Left ventricle myocardium inferior (tissue), 1 donor: ENCODE measurements around the gene RAP1GAP2. TPM values are rescaled to one million over a fixed set of nuclear protein-coding genes. Genes with fewer than 3 reads are reported as not detected.

Experiments used
- DNase-seq: peaks from one replicate; pipeline ENCODE4 v3.0.0-alpha.2; 2020
- H3K27ac ChIP-seq: fragments of 200-600 bp; replicated peaks from 2 replicates; pipeline ENCODE4 v1.8.0; 2021
- H3K27me3 ChIP-seq: fragments of 200-600 bp; 2 replicates; pipeline ENCODE4 v1.8.0; 2021; ENCODE audit warnings: low read depth
- H3K36me3 ChIP-seq: fragments of 200-600 bp; 2 replicates; pipeline ENCODE4 v1.8.0; 2021
- H3K4me1 ChIP-seq: fragments of 200-600 bp; 2 replicates; pipeline ENCODE4 v1.8.0; 2021
- H3K4me3 ChIP-seq: fragments of 200-600 bp; 2 replicates; pipeline ENCODE4 v1.8.0; 2021; ENCODE audit warnings: mild to moderate bottlenecking, moderate library complexity
- H3K9me3 ChIP-seq: fragments of 200-600 bp; replicated peaks from 2 replicates; pipeline ENCODE4 v1.8.0; 2021
- intact Hi-C: fragments of 100-400 bp; cut with micrococcal nuclease; formaldehyde crosslinking; loops from one replicate; pipeline ENCODE4 v1.11.0; 2022
- total RNA-seq: library from RNA; stranded (reverse); fragmentation: NEBNext Ultra II Directional; extraction: Animal tissue kit (Norgen Biotek cat#: 25700); gene quantifications from one replicate; pipeline ENCODE4 v1.2.1, GENCODE V29; 2021
- TF ChIP-seq, protein P1 (sequence below): fragments of 200-600 bp; IDR thresholded peaks from 2 replicates; pipeline ENCODE4 v1.8.0; 2021; ENCODE audit warnings: antibody characterized with exemption, mild to moderate bottlenecking, borderline replicate concordance
- donor health status: DM: no; HTN: yes; CAD: no; lungs with severe emphysema.

RAP1GAP2 gene
- total RNA-seq, 1 donor from 2014 or later: 63.8 TPM

DNA sequence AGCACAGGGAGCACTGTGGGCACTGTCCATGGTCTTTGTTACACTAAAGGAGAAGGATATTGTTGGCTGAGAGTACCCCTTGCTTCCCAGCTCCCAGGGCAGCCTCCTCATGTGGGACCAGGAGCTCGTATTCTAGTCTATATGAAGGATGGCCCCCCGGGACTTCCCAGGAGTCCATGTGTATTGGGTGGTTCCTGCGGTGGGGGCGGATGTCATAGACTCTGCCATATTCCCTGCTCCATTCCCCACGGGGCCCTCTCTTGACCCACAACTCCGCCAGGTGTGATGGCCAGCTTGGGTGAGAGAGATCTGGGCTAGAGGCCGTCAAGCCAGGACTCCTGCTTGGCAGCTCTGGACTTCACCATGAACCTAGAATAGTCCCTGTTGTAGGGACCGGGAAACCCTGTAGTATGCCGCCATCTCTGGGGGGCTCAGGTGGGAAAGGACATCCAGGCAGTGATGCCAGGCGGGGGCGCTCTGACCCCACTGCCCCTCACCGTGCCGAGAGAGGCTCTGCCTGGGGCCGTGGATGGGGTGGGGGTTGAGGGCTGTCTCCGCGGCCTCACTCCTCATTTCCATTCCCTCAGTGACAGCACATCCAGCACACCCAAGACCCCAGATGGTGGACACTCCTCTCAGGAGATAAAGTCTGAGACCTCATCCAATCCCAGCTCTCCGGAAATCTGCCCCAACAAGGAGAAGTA, 229.3 kb downstream of the RAP1GAP2 start:
- intact Hi-C loops: no loop called here
- no peak overlapping the region for H3K4me3 ChIP-seq
- H3K27me3 ChIP-seq: no peaks in the 10 kb centered on the region
- TF ChIP-seq, protein P1, sequence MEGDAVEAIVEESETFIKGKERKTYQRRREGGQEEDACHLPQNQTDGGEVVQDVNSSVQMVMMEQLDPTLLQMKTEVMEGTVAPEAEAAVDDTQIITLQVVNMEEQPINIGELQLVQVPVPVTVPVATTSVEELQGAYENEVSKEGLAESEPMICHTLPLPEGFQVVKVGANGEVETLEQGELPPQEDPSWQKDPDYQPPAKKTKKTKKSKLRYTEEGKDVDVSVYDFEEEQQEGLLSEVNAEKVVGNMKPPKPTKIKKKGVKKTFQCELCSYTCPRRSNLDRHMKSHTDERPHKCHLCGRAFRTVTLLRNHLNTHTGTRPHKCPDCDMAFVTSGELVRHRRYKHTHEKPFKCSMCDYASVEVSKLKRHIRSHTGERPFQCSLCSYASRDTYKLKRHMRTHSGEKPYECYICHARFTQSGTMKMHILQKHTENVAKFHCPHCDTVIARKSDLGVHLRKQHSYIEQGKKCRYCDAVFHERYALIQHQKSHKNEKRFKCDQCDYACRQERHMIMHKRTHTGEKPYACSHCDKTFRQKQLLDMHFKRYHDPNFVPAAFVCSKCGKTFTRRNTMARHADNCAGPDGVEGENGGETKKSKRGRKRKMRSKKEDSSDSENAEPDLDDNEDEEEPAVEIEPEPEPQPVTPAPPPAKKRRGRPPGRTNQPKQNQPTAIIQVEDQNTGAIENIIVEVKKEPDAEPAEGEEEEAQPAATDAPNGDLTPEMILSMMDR: no peak
- peaks cover 20% of the 10 kb centered on the region for H3K9me3 ChIP-seq
- H3K27ac ChIP-seq: no peak overlapping the region
- H3K36me3 ChIP-seq: peaks cover 18% of the 10 kb centered on the region
- DNase-seq: no peak
- H3K4me1 ChIP-seq: peaks cover 46% of the 10 kb centered on the region

- Histone ChIP-seq H3K27ac (peak overlapping the region; percentile 30), H3K27me3 (no peaks in the 10 kb centered on the region), H3K36me3 (peaks cover 12% of the 10 kb centered on the region), H3K9me3 (peaks cover 20% of the 10 kb centered on the region), H3K4me1 (peaks cover 53% of the 10 kb centered on the region), H3K4me3 (no peak overlapping the region)
- TF ChIP-seq, protein P1: no peak
- intact Hi-C loops: no loop called here
- DNase-seq: no peak
Measured at GRCh38 chr17:3026125-3026855, 230.1 kb downstream of the RAP1GAP2 start.

GRCh38 chr17:3026856-3027751, 230.9 kb downstream of the RAP1GAP2 start:
- Histone ChIP-seq H3K27ac (peak overlapping the region; percentile 30), H3K36me3 (peaks cover 5% of the 10 kb centered on the region), H3K27me3 (no peaks in the 10 kb centered on the region), H3K9me3 (peaks cover 14% of the 10 kb centered on the region), H3K4me1 (peaks cover 53% of the 10 kb centered on the region), H3K4me3 (no peak overlapping the region)
- no peak for DNase-seq
- intact Hi-C loops: no loop called here
- TF ChIP-seq, protein P1: no peak

DNA sequence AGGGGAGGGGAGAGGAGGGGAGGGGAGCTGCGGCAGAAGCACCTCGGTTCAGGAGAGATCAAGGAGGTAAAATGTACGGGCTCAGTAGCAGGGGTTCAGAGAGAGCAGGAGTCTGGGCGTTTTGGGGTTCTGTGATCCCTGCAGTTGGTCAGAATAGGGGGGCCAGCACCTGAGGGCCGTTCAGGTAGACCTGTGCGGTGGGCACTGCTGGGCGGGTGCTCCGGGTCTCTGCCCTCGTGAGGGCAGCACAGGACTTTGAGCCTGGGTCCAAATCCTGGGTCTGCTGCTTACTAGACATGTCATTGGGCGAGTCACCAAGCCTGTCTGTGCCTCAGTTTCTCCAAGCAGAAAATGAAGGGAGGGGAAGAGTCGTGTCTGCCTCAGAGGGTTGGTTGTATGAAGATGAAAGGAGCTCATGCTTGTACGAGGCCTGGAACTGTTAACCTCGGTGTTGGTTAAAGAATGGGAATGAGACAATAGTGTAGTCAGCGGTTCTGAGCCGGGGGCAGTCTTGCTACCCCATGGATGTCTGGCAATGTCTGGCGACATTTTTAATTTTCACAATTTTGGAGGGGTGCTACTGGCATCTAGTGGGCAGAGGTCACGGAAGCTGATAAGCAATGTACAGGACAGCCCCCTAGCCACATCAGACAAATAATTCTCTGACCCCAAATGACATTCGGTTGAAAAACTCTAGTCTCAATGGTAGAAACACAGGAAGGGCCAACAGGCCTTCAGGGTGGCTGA, 231.7 kb downstream of the RAP1GAP2 start:
- Histone ChIP-seq H3K27me3 (no peaks in the 10 kb centered on the region), H3K9me3 (peaks cover 5% of the 10 kb centered on the region), H3K4me1 (peaks cover 53% of the 10 kb centered on the region), H3K4me3 (no peak overlapping the region), H3K27ac (peak overlapping the region; percentile 91), H3K36me3 (peaks cover 3% of the 10 kb centered on the region)
- TF ChIP-seq, protein P1: no peak
- intact Hi-C loops: no loop called here
- no peak for DNase-seq
